ENCODE data around the gene RIPOR3.

DNA sequence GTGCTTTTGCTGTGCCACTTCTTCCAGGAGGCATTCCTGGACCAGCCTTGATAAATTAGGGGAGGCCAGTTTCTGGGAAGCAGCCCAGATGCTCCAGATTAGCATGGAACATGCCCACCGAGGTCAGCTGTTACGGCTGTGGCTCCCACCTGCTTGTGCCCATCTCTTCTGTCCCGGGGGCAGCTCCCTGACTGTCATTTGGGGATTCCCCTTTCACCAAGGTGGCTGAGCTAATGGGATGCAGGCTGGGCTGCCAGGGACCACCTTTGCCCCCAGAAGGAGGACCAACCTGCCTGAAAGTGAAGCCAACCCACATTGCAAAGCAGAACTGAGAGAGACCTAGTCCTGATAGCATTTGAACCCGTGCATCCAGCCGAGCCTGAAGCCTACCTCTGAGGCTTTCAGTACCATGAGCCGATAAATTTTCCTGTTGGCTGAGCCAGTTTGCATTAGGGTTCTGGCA lies 95.9 kb downstream of the RIPOR3 start:
- TF ChIP-seq, protein P1, sequence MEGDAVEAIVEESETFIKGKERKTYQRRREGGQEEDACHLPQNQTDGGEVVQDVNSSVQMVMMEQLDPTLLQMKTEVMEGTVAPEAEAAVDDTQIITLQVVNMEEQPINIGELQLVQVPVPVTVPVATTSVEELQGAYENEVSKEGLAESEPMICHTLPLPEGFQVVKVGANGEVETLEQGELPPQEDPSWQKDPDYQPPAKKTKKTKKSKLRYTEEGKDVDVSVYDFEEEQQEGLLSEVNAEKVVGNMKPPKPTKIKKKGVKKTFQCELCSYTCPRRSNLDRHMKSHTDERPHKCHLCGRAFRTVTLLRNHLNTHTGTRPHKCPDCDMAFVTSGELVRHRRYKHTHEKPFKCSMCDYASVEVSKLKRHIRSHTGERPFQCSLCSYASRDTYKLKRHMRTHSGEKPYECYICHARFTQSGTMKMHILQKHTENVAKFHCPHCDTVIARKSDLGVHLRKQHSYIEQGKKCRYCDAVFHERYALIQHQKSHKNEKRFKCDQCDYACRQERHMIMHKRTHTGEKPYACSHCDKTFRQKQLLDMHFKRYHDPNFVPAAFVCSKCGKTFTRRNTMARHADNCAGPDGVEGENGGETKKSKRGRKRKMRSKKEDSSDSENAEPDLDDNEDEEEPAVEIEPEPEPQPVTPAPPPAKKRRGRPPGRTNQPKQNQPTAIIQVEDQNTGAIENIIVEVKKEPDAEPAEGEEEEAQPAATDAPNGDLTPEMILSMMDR (IDR thresholded peaks at IDR 0.05): no peak
- no peak for TF ChIP-seq ZFX (IDR thresholded peaks at IDR 0.05; ENCODE audit: borderline replicate concordance)

All from 22Rv1 (cell line).